SK-N-MC (cell line): ENCODE results near the gene SMG9.

ENCODE experiments used
- EZH2 ChIP-seq: fragments of 200-600 bp; sonication (generic); IDR thresholded peaks from one replicate; pipeline ENCODE4 v1.6.1; 2017; ENCODE audit warnings: antibody characterized with exemption
- POLR2AphosphoS5 ChIP-seq: IDR thresholded peaks from 2 replicates; pipeline ENCODE4 v1.6.1; 2012; ENCODE audit warnings: mild to moderate bottlenecking, low read depth, low read length, borderline replicate concordance

DNA sequence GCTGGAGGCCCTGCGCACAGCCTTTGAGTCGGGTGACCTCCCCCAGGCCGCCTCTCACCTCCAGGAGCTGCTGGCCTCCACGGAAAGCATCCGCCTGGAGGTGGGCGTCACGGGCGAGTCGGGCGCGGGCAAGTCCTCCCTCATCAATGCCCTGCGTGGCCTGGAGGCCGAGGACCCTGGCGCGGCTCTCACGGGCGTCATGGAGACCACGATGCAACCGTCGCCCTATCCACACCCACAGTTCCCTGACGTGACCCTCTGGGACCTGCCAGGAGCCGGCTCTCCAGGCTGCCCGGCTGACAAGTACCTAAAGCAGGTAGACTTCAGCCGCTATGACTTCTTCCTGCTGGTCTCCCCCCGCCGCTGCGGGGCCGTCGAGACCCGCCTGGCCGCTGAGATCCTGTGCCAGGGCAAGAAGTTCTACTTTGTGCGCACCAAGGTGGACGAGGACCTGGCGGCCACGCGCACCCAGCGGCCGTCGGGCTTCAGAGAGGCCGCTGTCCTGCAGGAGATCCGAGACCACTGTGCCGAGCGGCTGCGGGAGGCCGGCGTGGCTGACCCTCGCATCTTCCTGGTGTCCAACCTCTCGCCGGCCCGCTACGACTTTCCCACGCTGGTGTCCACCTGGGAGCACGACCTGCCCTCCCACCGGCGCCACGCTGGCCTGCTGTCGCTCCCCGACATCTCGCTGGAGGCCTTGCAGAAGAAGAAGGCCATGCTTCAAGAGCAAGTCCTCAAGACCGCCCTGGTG, 36.0 kb downstream of the SMG9 start:
- no peak for TF ChIP-seq POLR2AphosphoS5
- TF ChIP-seq EZH2, result no peak
